ENCODE data around the gene TRAF3. TPM values are rescaled to one million over a fixed set of nuclear protein-coding genes. Genes with fewer than 3 reads are reported as not detected.

The TRAF3 gene
- polyA plus RNA-seq, 4 donors, result 14.6 to 16.8 (median 15.8) TPM

DNA sequence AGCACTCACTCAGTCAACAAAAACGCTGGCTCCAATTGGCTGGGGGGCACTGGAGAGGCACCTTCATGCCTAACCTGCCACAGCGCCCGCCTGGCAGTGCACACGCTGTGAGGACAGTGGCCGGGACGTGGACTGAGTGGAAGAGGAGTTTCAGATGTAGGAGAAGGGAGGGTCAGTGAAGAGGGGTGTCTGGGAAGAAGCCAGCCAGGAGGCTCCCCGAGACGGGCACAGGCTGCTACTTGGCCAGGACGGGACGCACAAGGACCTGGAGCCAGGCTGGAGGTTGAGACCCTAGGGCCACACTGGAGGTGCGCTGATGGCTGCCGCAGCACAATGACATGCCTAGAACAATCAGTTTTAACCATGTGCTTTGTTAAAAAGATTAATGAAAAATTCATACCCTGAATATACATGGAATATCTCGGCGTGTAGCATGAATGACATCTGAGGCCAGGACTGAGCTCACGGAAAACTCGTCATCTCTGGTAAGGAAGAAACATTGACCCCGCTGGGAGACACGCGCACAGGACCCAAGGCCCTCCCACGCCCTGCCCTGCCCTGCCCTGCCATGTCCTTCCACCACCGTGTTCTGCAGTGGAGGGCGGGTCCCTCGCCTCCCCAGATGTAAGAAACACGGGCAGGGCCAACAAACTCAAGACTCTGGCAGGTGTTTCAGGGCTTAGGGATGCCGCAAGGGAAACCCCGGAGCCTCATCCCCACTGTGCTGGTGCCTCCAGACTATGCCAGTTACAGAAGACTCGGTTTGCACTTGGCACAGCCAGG, 170.3 kb downstream of the TRAF3 start:
- no peak for DNase-seq (ENCODE audit: low read depth in 4 of 4, low spot score in 3 of 4)

DNA sequence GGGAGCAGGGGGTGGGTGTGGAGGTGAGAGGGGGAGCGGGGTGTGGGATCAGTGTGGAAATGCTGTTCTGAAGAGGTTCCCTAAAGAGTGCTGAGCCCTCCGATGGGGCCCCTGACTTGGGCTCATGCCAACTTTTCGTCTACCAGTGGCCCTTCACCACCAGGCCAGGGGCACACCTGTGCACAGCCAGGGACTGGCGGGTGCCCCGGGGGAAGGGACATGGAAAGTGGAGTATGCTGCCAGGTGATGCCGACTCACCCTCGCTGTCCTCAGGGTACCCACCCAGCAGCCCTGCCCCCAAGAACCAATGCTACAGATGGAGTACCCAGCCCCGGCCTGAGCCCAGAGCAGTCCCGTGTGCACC, 171.4 kb downstream of the TRAF3 start:
- DNase-seq (ENCODE audit: low read depth in 4 of 4, low spot score in 3 of 4), result no peak

DNA sequence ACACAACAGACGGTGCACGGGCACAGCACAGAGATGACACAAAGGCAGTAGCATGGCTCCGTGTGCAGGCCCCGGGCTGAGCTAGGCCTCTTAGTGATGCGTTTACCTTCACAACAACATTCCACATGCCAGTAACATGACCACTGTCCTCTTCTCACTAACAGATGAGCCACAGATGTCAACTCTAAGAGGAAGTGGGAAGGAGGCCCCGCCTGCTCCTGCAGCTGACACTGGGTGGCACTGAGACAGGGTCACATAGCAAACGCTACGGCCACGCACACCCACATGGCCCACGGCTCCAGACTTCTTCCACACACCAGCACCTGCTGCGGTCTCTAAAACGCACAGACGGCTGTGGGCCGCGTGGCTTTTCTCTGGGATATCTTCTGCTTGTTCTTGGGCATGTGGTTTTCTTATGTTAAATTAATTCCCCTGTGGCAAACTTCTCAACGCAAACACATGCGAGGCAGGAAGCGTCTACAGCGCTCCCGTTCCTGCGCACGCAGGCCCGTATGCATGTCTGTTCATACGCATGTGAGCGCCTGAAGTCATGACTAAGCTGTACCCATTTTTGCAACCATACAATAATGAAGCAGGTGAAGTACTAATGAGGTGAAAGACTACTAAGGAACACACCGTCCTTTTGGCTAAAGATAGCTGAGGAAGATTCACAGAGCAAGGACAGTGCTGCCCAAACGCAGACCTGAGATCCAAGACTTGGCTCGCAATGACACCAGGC, 172.0 kb downstream of the TRAF3 start:
- no peak for DNase-seq (ENCODE audit: low read depth in 4 of 4, low spot score in 3 of 4)

DNA sequence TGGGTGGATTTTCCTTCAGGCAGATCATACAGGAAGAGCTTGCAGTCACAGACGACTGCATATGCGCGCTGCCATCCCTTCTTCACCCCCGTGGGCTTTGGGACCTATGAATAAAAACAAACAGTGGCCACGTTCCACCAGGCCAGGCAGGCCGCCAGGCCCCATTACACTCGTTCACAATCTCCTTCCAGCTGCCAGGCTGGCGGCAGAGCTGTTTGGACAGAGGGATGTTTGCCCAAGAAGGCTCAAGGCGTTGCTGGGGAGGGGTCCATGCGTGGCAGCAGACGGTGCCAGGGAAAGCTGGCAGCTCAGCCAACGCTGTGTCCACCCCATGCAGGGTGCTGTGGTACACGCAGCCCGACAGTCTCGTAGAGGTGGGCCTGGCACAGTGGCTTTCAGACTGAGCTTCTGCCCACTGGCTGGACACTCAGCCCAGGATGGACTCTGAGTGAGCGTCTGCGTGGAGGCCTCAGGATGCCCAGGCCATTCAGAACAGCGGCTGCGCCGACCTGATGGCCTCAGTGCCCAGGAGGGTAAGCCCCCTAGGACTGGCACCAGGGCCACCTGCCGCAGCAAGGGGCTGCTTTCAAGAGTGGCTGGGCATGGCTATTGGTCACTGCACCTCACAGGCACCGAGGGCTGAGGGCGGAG, 172.7 kb downstream of the TRAF3 start:
- DNase-seq (ENCODE audit: low read depth in 4 of 4, low spot score in 3 of 4), result no peak

DNA sequence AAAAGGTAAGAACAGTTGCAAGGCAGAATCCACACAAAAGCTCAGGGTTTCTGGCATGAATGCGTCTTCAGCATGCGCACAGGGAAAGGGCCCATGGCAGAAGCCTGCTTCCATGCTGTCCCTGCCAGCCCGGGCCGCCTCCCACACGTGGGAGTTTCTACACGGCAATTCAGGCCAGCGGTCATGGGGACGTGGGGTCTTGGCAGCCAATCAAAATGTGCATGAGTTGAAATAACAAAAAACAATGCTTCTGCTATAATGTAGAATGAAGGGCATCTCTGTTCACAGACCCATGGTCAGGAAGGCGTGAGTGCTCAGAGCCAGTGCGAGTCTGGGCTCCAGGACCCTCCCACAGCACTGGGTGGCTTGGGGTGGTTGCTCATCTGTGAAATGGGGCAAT, 173.8 kb downstream of the TRAF3 start:
- DNase-seq (ENCODE audit: low read depth in 4 of 4, low spot score in 3 of 4), result no peak

DNA sequence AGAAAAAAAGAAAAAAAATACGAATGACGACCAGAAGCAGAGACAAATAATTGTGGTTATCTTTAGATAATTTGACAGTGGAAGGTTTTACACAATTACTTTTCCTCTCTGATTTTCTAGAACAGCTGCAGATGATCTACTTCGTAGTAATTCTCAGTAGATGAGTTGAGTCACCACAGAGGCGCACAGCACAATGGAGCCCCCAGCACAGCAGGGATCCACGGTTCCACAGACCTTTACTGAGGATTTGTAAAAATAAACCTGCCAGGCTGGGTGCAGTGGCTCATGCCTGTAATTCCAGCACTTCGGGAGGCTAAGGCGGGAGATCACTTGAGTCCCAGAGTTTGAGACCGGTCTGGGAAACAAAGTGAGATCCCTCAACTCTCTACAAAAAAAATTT, 174.6 kb downstream of the TRAF3 start:
- DNase-seq (ENCODE audit: low read depth in 4 of 4, low spot score in 3 of 4), result no peak

DNA sequence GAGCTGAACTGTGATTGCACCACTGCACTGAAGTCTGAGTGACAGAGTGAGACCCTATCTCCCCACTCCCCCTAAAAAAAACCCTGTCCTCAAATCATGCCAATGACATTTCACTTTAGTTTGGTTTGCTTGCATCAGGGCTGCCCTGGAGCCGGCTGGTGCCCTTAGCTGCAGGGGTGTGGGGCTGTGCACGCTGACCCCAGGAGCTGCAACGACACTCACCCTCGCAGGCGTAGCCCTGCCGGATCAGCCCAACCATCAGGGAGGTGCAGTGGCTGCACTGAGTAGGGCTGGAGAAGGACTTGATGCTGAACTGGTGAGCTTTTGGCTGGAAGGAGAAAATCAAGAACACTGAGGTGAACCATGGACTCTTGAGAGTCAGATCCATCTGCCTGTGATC, 175.0 kb downstream of the TRAF3 start:
- DNase-seq (ENCODE audit: low read depth in 4 of 4, low spot score in 3 of 4), result no peak

DNA sequence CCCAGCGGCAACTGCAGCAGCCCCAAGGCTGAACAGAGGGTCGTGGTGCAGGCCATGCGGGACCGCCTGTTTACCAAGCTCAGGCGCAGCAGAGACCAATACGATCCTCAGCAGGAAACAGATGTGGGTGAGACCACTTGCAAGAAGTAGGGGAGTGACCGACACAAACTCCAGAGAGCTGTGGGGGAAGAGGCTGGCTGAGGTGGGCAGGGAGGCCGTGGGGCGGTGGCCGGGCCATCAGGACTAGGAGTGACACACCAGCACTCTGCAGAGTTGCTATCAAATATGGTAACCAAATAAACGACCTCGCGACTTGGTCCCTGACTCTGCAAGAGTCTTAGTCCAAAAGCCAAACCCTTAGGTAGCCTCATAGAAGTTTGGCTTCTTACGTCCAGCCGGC, 175.9 kb downstream of the TRAF3 start:
- no peak for DNase-seq (ENCODE audit: low read depth in 4 of 4, low spot score in 3 of 4)

DNA sequence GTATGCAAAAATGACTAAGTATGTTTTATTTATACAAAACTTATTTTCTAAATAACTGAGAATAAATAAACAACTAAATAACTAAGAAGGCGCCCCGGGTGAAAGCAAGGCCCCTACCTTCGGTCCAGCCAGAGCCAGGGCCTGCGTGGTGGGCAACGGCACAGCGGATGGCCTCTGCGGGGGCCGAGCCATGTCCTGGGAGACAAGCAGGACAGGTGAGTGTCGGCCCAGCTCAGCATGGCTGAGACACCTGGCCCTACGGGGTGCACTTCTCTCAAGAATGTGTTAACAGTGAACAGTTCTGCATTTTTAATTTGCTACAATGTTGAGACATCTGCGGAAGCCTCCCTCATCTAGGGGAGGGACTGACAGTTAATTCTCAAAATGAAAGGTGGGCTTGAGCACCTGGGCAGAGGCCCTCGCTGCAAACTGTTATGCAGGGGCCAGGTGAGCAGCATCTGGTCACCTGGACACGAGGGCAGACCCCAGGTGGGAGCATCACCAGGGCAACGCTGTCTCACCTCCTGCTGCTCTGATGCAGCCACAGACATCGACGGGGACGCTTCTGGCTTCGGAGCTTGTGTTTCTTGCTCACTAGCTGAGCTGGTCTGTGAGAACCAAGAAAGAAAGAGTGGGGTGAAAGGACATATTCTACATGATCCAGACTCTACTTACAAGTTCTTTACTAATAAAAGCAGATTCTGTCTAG, 177.0 kb downstream of the TRAF3 start:
- DNase-seq (ENCODE audit: low read depth in 4 of 4, low spot score in 3 of 4), result no peak

DNA sequence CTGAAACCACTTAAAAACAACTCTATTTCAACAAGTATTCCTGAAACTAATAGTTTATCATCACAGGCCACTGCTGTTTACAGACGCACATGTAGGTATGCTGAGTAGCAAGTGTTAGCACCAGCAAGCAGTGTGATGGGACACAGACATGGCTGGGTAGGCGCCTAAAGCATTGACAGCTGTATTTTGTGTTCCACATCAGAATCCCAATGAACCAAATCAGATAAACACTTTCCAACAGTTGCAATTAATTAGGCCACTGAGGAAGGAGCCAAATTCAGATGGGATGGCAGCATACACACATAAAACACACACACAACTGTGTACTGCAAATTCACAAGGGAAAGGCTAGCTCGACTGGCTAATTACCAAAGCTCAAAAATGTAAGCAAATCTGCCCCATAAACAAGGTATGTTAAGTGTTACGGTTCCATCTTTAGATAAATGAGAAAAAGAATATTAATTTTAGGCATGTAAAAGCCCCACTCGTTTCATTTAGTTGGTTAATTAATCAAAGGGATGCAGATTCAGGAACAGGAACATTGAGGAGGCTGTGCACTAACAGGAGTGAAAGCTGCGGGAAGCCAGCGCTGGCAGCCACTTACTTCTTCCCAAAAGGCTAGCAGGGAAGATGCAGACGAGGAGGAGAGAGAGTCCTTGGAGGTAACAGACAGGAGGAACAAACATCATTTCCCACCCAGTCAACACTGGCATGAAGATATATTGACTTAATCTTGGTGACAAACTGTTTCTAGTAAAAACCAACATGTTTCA, 178.6 kb downstream of the TRAF3 start:
- DNase-seq (ENCODE audit: low read depth in 4 of 4, low spot score in 3 of 4), result no peak

DNA sequence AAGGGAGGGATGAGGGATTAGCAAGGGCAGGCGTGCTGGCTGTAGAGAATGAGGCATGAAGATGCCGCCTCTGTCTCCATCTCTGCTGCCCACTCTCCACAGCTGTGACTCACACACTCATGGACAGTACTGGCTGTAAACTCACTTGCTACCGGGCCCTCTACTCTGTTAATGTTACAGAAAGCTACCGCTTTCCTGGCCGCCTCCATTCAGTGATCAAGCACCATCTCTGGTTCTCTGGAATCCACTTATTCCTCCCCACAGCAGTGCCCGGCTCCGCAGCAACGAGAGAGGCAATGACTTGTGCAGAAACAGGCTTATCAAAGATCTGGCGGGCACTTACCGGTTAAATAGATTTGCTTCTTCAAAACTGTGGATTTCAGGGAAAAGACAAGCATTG, 180.0 kb downstream of the TRAF3 start:
- no peak for DNase-seq (ENCODE audit: low read depth in 4 of 4, low spot score in 3 of 4)

DNA sequence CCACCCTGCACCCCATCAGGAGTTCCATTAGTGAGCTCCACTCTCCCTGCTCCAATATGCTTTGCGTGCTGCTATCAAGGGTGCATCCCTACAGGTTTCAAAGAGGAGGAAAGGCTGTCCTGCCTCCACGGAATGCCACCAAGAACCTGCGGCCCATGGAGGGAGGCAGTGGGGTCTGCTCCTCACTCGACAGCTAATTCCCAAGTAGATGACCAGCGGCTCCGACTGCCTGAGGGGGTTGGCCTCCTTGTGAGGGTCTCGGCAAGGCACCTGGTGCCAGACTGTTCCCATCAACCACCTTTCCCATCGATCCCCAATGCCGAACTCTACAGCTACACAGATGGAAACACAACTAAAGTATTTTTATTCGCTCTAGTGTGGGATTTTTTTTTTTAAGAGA, 181.2 kb downstream of the TRAF3 start:
- DNase-seq (ENCODE audit: low read depth in 4 of 4, low spot score in 3 of 4), result no peak

Other genes starting within 250 kb of the TRAF3 start
- gene RCOR1, start 184.8 kb upstream of the TRAF3 start, polyA plus RNA-seq (ENCODE audit: insufficient read length in 4 of 4), result 10 to 100 TPM; 31.6 to 41.5 (median 34.5) TPM
- gene AMN, start 145.2 kb downstream of the TRAF3 start, polyA plus RNA-seq (ENCODE audit: insufficient read length in 4 of 4), result 10 to 100 TPM; 22.4 to 59.4 (median 22.7) TPM